SK-N-SH (cell line): Measurements from ENCODE around the gene C19orf67. TPM values are rescaled to one million over a fixed set of nuclear protein-coding genes. Genes with fewer than 3 reads are reported as not detected.

ENCODE experiments used
- CTCF ChIA-PET: fragments of 300-600, 350-600 bp; formaldehyde crosslinking; extraction: SDS; loops from one replicate; lab custom pipeline; 2021; lab: Yijun Ruan, JAX
- POLR2A ChIA-PET: fragments of 350-600 bp; sonication (Branson Sonifier 250); formaldehyde crosslinking; extraction: SDS; loops from one replicate; lab custom pipeline; 2020; ENCODE audit warnings: antibody characterized with exemption, inconsistent platforms; lab: Yijun Ruan, JAX
- DNase-seq: peaks from one replicate; pipeline ENCODE4 v3.0.0; 2012
- H2AFZ ChIP-seq: fragments of 200-600 bp; sonication (generic); 2 replicates; pipeline ENCODE4 v1.8.1; 2016; ENCODE audit warnings: antibody characterized with exemption, mild to moderate bottlenecking, low read depth
- H3F3A ChIP-seq: fragments of 200-600 bp; sonication (generic); replicated peaks from 2 replicates; pipeline ENCODE3; 2016; ENCODE audit warnings: antibody characterized with exemption, mild to moderate bottlenecking; ENCODE audit not compliant: insufficient read depth
- H3K27ac ChIP-seq, 2 experiments: fragments of 200-500 bp in 1 of 2; fragments of 200-600 bp in 1 of 2; sonication (Bioruptor generic) in 1 of 2; sonication (generic), shearing (Covaris generic) in 1 of 2; 2 replicates each; pipeline versions ENCODE4 v1.5.1 to v1.6.1; 2014 to 2016; ENCODE audit warnings: low read depth in 2 of 2, inconsistent platforms in 1 of 2, low read length in 1 of 2, mild to moderate bottlenecking in 1 of 2, mixed read lengths in 1 of 2
- H3K27me3 ChIP-seq: fragments of 200-600 bp; sonication (generic), shearing (Covaris generic); 2 replicates; pipeline ENCODE4 v1.6.1; 2016; ENCODE audit warnings: mixed run types; ENCODE audit not compliant: insufficient read depth
- H3K36me3 ChIP-seq, 2 experiments: fragments of 200-500 bp in 1 of 2; fragments of 200-600 bp in 1 of 2; sonication (Bioruptor generic) in 1 of 2; sonication (generic) in 1 of 2; replicated peaks in 1 of 2; 2 replicates each; pipeline versions ENCODE3 to v1.5.1; 2014 to 2016; ENCODE audit warnings: low read length in 1 of 2, mild to moderate bottlenecking in 1 of 2; ENCODE audit not compliant: insufficient read depth in 2 of 2, control insufficient read depth in 1 of 2
- H3K4me1 ChIP-seq, 2 experiments: fragments of 200-500 bp in 1 of 2; fragments of 200-600 bp in 1 of 2; sonication (Bioruptor generic) in 1 of 2; sonication (generic), shearing (Covaris generic) in 1 of 2; 2 replicates each; pipeline versions ENCODE4 v1.5.1 to v1.6.1; 2014 to 2016; ENCODE audit warnings: low read depth in 1 of 2, low read length in 1 of 2, mixed run types in 1 of 2; ENCODE audit not compliant: insufficient read depth in 2 of 2, control insufficient read depth in 1 of 2
- H3K4me2 ChIP-seq: fragments of 200-600 bp; sonication (generic), shearing (Covaris generic); 2 replicates; pipeline ENCODE4 v1.6.1; 2017; ENCODE audit warnings: mixed run types
- H3K4me3 ChIP-seq, 2 experiments: fragments of 200-500 bp in 1 of 2; fragments of 200-600 bp in 1 of 2; sonication (Bioruptor generic) in 1 of 2; sonication (generic), shearing (Covaris generic) in 1 of 2; 2 replicates each; pipeline versions ENCODE4 v1.5.1 to v1.8.1; 2014 to 2016; ENCODE audit warnings: low read depth in 2 of 2, inconsistent platforms in 1 of 2, low read length in 1 of 2, mild to moderate bottlenecking in 1 of 2, mixed read lengths in 1 of 2, moderate library complexity in 1 of 2
- H3K79me2 ChIP-seq: fragments of 200-600 bp; sonication (generic); 2 replicates; pipeline ENCODE4 v1.8.1; 2017; ENCODE audit warnings: mild to moderate bottlenecking; ENCODE audit not compliant: insufficient read depth
- H3K9ac ChIP-seq: fragments of 200-600 bp; sonication (generic); 2 replicates; pipeline ENCODE4 v1.6.1; 2017; ENCODE audit warnings: mixed run types
- H3K9me2 ChIP-seq: fragments of 200-600 bp; sonication (generic); 2 replicates; pipeline ENCODE4 v1.6.1; 2017; ENCODE audit warnings: mixed run types
- H3K9me3 ChIP-seq: fragments of 200-600 bp; sonication (generic); 2 replicates; pipeline ENCODE4 v1.6.1; 2017; ENCODE audit warnings: mixed run types, mild to moderate bottlenecking, moderate library complexity
- H4K20me1 ChIP-seq: fragments of 200-600 bp; sonication (generic); 2 replicates; pipeline ENCODE4 v1.6.1; 2017; ENCODE audit warnings: mild to moderate bottlenecking, mixed run types; ENCODE audit not compliant: insufficient read depth
- FOXJ3 ChIP-seq: sonication (generic); formaldehyde crosslinking; IDR thresholded peaks from 2 replicates; pipeline ENCODE4 v1.5.1; 2020; ENCODE audit warnings: mild to moderate bottlenecking, missing genetic modification reagents
- GATA2 ChIP-seq: sonication (generic); formaldehyde crosslinking; IDR thresholded peaks from 2 replicates; pipeline ENCODE4 v1.5.0; 2020; ENCODE audit warnings: mild to moderate bottlenecking, missing genetic modification reagents
- POLR2AphosphoS5 ChIP-seq: IDR thresholded peaks from 2 replicates; pipeline ENCODE4 v1.6.1; 2012; ENCODE audit warnings: low read depth, low read length
- RCOR1 ChIP-seq: fragments of 150-350 bp; IDR thresholded peaks from 2 replicates; pipeline ENCODE4 v1.6.1; 2017; ENCODE audit warnings: antibody characterized with exemption, low read length
- RFX5 ChIP-seq: IDR thresholded peaks from 2 replicates; pipeline ENCODE4 v1.6.1; 2012; ENCODE audit warnings: mild to moderate bottlenecking, improper control_type of control experiment, low read length
- RXRA ChIP-seq: IDR thresholded peaks from 2 replicates; pipeline ENCODE4 v1.4.0; 2012; ENCODE audit warnings: low read depth, mild to moderate bottlenecking, borderline replicate concordance
- SMC3 ChIP-seq: IDR thresholded peaks from 2 replicates; pipeline ENCODE4 v1.6.1; 2012; ENCODE audit warnings: low read depth, low read length, improper control_type of control experiment
- TAF1 ChIP-seq: IDR thresholded peaks from 2 replicates; pipeline ENCODE4 v1.6.1; 2012; ENCODE audit warnings: low read depth, mild to moderate bottlenecking, low read length, moderate library complexity, borderline replicate concordance
- TCF12 ChIP-seq: IDR thresholded peaks from 2 replicates; pipeline ENCODE4 v1.4.0; 2012
- WGBS: methylation state at CpG from one replicate; pipeline ENCODE4 v1.1.6; 2017; ENCODE audit warnings: low lambda C conversion rate; 5-methylcytosine and 5-hydroxymethylcytosine counted together
- polyA plus RNA-seq, 3 experiments: library from polyadenylated mRNA; depleted of rRNA; stranded (reverse); fragments of >200 nt; gene quantifications; 2 replicates each; pipeline ENCODE4 v1.2.3, GENCODE V29; 2012
- TF ChIP-seq, protein P1 (sequence below): IDR thresholded peaks from 2 replicates; pipeline ENCODE4 v1.6.1; 2012; ENCODE audit warnings: mild to moderate bottlenecking, low read depth, low read length, moderate library complexity
- TF ChIP-seq, protein P2 (sequence below): fragments of 150-350 bp; IDR thresholded peaks from 2 replicates; pipeline ENCODE4 v1.6.1; 2017; ENCODE audit warnings: antibody characterized with exemption, low read length, low read depth, borderline replicate concordance
- TF ChIP-seq, protein P3 (sequence below): fragments of 200-600 bp; sonication (generic); IDR thresholded peaks from 2 replicates; pipeline ENCODE4 v1.6.1; 2017; ENCODE audit warnings: antibody characterized with exemption, mild to moderate bottlenecking, moderate library complexity

C19orf67 gene
- polyA plus RNA-seq, 1 of the 3 experiments (the other 2 are of a cell fraction) = not detected

DNA sequence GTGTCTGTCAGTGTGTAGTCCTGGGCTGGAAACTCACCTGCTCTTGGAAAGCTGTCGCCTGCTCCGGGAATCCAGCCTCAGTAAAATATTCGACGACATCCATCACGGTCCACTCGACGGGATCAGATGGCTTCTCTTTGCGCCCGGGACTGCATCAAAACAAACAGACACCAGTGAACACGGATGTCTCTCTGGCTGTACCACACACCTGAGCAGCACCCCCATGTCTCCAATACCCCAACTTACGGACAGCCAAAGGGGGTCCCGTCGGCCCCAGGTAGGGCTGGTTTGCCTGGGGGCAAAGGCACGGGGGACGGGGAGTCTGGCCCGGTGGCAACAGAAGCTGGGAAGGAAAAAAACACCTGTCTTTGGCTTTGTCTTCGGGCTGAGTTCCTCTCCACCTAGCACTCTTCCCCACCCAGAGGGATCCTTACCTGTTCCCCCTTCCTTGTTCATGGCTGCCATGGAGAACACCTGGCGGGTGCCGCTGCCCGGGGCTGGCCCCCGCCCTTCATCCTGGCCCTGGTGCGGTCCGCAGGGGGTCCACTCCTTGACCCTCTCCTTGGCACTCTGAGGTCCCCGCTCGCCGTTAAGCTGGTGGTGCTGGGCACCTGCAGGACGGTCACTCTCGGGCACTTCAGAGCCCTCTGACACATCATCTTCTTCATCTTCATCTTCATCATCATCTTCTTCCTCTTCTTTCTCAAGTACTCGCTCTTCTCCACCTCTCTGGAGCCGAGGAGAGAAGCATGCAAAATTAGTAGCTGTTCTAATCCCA lies 3.2 kb upstream of the C19orf67 start (continued):
- TF ChIP-seq, protein P1, sequence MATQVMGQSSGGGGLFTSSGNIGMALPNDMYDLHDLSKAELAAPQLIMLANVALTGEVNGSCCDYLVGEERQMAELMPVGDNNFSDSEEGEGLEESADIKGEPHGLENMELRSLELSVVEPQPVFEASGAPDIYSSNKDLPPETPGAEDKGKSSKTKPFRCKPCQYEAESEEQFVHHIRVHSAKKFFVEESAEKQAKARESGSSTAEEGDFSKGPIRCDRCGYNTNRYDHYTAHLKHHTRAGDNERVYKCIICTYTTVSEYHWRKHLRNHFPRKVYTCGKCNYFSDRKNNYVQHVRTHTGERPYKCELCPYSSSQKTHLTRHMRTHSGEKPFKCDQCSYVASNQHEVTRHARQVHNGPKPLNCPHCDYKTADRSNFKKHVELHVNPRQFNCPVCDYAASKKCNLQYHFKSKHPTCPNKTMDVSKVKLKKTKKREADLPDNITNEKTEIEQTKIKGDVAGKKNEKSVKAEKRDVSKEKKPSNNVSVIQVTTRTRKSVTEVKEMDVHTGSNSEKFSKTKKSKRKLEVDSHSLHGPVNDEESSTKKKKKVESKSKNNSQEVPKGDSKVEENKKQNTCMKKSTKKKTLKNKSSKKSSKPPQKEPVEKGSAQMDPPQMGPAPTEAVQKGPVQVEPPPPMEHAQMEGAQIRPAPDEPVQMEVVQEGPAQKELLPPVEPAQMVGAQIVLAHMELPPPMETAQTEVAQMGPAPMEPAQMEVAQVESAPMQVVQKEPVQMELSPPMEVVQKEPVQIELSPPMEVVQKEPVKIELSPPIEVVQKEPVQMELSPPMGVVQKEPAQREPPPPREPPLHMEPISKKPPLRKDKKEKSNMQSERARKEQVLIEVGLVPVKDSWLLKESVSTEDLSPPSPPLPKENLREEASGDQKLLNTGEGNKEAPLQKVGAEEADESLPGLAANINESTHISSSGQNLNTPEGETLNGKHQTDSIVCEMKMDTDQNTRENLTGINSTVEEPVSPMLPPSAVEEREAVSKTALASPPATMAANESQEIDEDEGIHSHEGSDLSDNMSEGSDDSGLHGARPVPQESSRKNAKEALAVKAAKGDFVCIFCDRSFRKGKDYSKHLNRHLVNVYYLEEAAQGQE = no peak
- TF ChIP-seq SMC3 = no peak
- TF ChIP-seq RCOR1 = no peak
- TF ChIP-seq TCF12 = no peak
- TF ChIP-seq RXRA = no peak
- TF ChIP-seq, protein P2, sequence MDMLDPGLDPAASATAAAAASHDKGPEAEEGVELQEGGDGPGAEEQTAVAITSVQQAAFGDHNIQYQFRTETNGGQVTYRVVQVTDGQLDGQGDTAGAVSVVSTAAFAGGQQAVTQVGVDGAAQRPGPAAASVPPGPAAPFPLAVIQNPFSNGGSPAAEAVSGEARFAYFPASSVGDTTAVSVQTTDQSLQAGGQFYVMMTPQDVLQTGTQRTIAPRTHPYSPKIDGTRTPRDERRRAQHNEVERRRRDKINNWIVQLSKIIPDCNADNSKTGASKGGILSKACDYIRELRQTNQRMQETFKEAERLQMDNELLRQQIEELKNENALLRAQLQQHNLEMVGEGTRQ = no peak

DNA sequence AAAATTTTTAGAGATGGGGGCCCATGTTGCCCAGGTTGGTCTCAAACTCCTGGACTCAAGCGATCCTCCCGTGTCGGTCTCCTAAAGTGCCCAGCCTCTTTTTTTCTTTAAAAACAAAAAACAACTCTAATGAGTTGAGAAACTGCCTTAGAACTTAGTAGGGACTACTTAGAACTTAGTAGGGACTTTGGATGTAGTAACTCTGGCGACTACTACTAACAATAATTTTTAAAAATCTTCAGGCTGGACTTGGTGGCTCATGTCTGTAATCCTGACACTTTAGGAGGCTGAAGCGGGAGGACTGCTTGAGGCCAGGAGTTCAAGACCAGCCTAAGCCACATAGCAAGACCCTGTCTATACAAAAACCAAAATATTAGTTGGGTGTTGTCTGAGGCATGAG lies 515 bp upstream of the C19orf67 start:
- H3K9me3 ChIP-seq = no peaks in the 10 kb centered on the region
- no peak overlapping the region for H3K9ac ChIP-seq
- no peak for DNase-seq
- peaks cover 3 to 11% of the 10 kb centered on the region in 2 experiments; a peak in 2 of 4 replicates for H3K4me1 ChIP-seq
- TF ChIP-seq RFX5 (no peak), TAF1 (no peak), FOXJ3 (no peak), POLR2AphosphoS5 (no peak), GATA2 (CRISPR knock-in tag) (no peak)
- TF ChIP-seq, protein P2 = no peak
- TF ChIP-seq, protein P3, sequence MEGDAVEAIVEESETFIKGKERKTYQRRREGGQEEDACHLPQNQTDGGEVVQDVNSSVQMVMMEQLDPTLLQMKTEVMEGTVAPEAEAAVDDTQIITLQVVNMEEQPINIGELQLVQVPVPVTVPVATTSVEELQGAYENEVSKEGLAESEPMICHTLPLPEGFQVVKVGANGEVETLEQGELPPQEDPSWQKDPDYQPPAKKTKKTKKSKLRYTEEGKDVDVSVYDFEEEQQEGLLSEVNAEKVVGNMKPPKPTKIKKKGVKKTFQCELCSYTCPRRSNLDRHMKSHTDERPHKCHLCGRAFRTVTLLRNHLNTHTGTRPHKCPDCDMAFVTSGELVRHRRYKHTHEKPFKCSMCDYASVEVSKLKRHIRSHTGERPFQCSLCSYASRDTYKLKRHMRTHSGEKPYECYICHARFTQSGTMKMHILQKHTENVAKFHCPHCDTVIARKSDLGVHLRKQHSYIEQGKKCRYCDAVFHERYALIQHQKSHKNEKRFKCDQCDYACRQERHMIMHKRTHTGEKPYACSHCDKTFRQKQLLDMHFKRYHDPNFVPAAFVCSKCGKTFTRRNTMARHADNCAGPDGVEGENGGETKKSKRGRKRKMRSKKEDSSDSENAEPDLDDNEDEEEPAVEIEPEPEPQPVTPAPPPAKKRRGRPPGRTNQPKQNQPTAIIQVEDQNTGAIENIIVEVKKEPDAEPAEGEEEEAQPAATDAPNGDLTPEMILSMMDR = no peak
- WGBS = 92% methylated on average over 5 of the region's 5 CpGs
- no peak overlapping the region for H2AFZ ChIP-seq
- H3K4me2 ChIP-seq = no peak overlapping the region
- no peaks in the 10 kb centered on the region for H3K9me2 ChIP-seq
- no peak overlapping the region for H3K27ac ChIP-seq
- peaks cover 9% of the 10 kb centered on the region; the same call in 1 of the 2 replicates for H3K79me2 ChIP-seq
- H3K27me3 ChIP-seq = no peaks in the 10 kb centered on the region
- H3K36me3 ChIP-seq = peaks cover 14 to 16% of the 10 kb centered on the region in 2 experiments
- H4K20me1 ChIP-seq = peaks cover 4% of the 10 kb centered on the region; the same call in 1 of the 2 replicates
- H3F3A ChIP-seq = peaks cover 17% of the 10 kb centered on the region
- H3K4me3 ChIP-seq = no peak overlapping the region
- ChIA-PET CTCF (interaction anchor here (6.6 kb wide), 1 partner anchor 14 kb away, joined by 37 read pairs; the partner anchor contains the start of gene MISP3), POLR2A (no interaction called here)
